Naive thymus-derived CD4-positive, alpha-beta T cell (primary cell): Measurements from ENCODE around the gene METTL27. TPM values are rescaled to one million over a fixed set of nuclear protein-coding genes. Genes with fewer than 3 reads are reported as not detected.

Experiments
- ATAC-seq: fragments of 150-1000 bp; cut with Tn5 transposase; 2 replicates; pipeline ENCODE4 v1.10.0; 2021; ENCODE audit warnings: mild to moderate bottlenecking, moderate library complexity
- CTCF ChIA-PET: fragments of 350-600 bp; sonication (Branson Sonifier 250); formaldehyde crosslinking; loops from one replicate; lab custom pipeline; 2021; ENCODE audit warnings: antibody characterized with exemption; lab: Charles Lee
- POLR2A ChIA-PET: fragments of 350-600 bp; sonication (Branson Sonifier 250); formaldehyde crosslinking; loops from one replicate; lab custom pipeline; 2021; ENCODE audit warnings: antibody characterized with exemption, inconsistent platforms; lab: Charles Lee
- DNase-seq, 9 donors: peaks; one replicate each; pipeline versions ENCODE4 v3.0.0 to v3.0.0-alpha.2; 2020 to 2022; ENCODE audit warnings: mixed read lengths in 1 of 9
- H3K27ac ChIP-seq: one replicate; pipeline ENCODE4 v1.7.0; 2013; ENCODE audit warnings: mild to moderate bottlenecking, low read depth, low read length, moderate library complexity
- H3K27me3 ChIP-seq, 2 donors: one replicate each; pipeline ENCODE4 v1.7.0; 2013; ENCODE audit warnings: low read length in 2 of 2, mild to moderate bottlenecking in 2 of 2, moderate library complexity in 2 of 2; ENCODE audit not compliant: control insufficient read depth in 2 of 2, insufficient read depth in 2 of 2
- H3K36me3 ChIP-seq, 3 experiments: 1 replicate in 2 of 3; 2 replicates in 1 of 3; pipeline ENCODE4 v1.7.0; 2013; ENCODE audit warnings: low read length in 3 of 3, mild to moderate bottlenecking in 3 of 3, moderate library complexity in 1 of 3; ENCODE audit not compliant: insufficient read depth in 3 of 3, control insufficient read depth in 2 of 3
- H3K4me1 ChIP-seq, 2 donors: one replicate each; pipeline ENCODE4 v1.7.0; 2013; ENCODE audit warnings: low read length in 2 of 2, mild to moderate bottlenecking in 2 of 2, moderate library complexity in 1 of 2; ENCODE audit not compliant: control insufficient read depth in 2 of 2, insufficient read depth in 2 of 2
- H3K4me3 ChIP-seq: 2 replicates; pipeline ENCODE4 v1.7.0; 2013; ENCODE audit warnings: mild to moderate bottlenecking, low read length
- H3K9me3 ChIP-seq, 3 experiments: 1 replicate in 2 of 3; 2 replicates in 1 of 3; pipeline ENCODE4 v1.7.0; 2013; ENCODE audit warnings: low read length in 3 of 3; ENCODE audit not compliant: control insufficient read depth in 2 of 3
- H3K27ac Mint-ChIP-seq, 9 donors: one replicate each; pipeline ENCODE4 v1.8.0; 2020 to 2022; ENCODE audit warnings: mixed read lengths in 9 of 9, mild to moderate bottlenecking in 8 of 9, moderate library complexity in 5 of 9, inconsistent platforms in 2 of 9
- H3K27me3 Mint-ChIP-seq, 5 donors: one replicate each; pipeline ENCODE4 v1.8.0; 2021 to 2022; ENCODE audit warnings: mixed read lengths in 5 of 5, mild to moderate bottlenecking in 1 of 5
- H3K36me3 Mint-ChIP-seq, 5 donors: one replicate each; pipeline ENCODE4 v1.8.0; 2020 to 2022; ENCODE audit warnings: mixed read lengths in 5 of 5, mild to moderate bottlenecking in 3 of 5, inconsistent platforms in 1 of 5
- H3K4me1 Mint-ChIP-seq, 7 donors: one replicate each; pipeline ENCODE4 v1.8.0; 2020 to 2022; ENCODE audit warnings: mixed read lengths in 7 of 7, mild to moderate bottlenecking in 3 of 7, inconsistent platforms in 1 of 7
- H3K4me3 Mint-ChIP-seq, 10 donors: one replicate each; pipeline ENCODE4 v1.8.0; 2020 to 2022; ENCODE audit warnings: mild to moderate bottlenecking in 10 of 10, mixed read lengths in 10 of 10, moderate library complexity in 6 of 10, inconsistent platforms in 2 of 10
- H3K9me3 Mint-ChIP-seq, 11 donors: one replicate each; pipeline ENCODE4 v1.8.0; 2020 to 2022; ENCODE audit warnings: mixed read lengths in 11 of 11, mild to moderate bottlenecking in 4 of 11, inconsistent platforms in 1 of 11, moderate library complexity in 1 of 11
- intact Hi-C, 2 donors: fragments of 100-400 bp; cut with micrococcal nuclease; formaldehyde crosslinking; loops; one replicate each; pipeline ENCODE4 v1.15.1; 2023
- polyA plus RNA-seq, 2 donors: library from polyadenylated mRNA; unstranded; fragments of 300-500 nt; fragmentation: Illumina TruSeq; gene quantifications; one replicate each; pipeline ENCODE4 v1.2.3, GENCODE V29; 2021
- total RNA-seq, 6 experiments: library from RNA in 5 of 6; stranded (reverse) in 5 of 6; gene quantifications; 1 replicate in 5 of 6; 2 replicates in 1 of 6; pipeline ENCODE4 v1.2.3 and lab custom pipeline; 2021 to 2026

The METTL27 gene
- total and polyA plus RNA-seq, 7 experiments from 2014 or later, result 1.5 to 7.4 (median 2.9) TPM

DNA sequence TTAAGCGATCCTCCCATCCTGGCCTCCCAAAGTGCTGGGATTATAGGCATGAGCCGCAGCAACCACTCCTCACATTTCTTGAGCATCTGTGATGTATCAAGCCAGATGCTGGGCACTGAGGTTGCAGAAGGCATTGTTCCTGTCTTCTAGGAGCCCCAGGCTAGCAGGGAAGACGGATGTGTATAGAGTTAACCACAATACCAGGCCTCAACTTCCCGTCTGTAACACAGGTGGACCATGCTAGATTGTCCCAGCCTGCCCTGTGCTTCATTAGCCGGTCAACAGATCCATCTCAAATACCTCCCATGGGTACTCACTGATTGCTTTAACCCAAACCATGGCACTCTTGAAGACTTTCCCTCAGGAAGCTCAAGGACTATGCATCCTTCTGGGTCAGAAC is 13.3 kb downstream of the METTL27 start:
- POLR2A ChIA-PET, result no interaction called here
- intact Hi-C loops, result no loop called here
- Mint-ChIP-seq H3K4me3 (peak overlapping the region in 7 of 10 donors; percentile 4 to 75 (median 42)), H3K9me3 (peaks cover 0 to 2% (median 0%) of the 10 kb centered on the region in 11 donors), H3K36me3 (no peaks in the 10 kb centered on the region), H3K27ac (peak overlapping the region in 2 of 9 donors; percentile 2 to 43), H3K27me3 (peaks cover 0 to 21% (median 17%) of the 10 kb centered on the region in 5 donors), H3K4me1 (peaks cover 21 to 32% (median 25%) of the 10 kb centered on the region in 7 donors)
- DNase-seq, result no peak
- Histone ChIP-seq H3K4me1 (peaks cover 8 to 11% of the 10 kb centered on the region in 2 donors), H3K27me3 (no peaks in the 10 kb centered on the region), H3K4me3 (no peak overlapping the region), H3K9me3 (no peaks in the 10 kb centered on the region), H3K36me3 (no peaks in the 10 kb centered on the region), H3K27ac (no peak overlapping the region)
- no peak for ATAC-seq
- CTCF ChIA-PET, result no interaction called here

- Histone ChIP-seq H3K9me3 (no peaks in the 10 kb centered on the region), H3K4me1 (peaks cover 8 to 11% of the 10 kb centered on the region in 2 donors), H3K36me3 (no peaks in the 10 kb centered on the region), H3K27ac (no peak overlapping the region), H3K27me3 (no peaks in the 10 kb centered on the region), H3K4me3 (no peak overlapping the region)
- Mint-ChIP-seq H3K36me3 (no peaks in the 10 kb centered on the region), H3K9me3 (peaks cover 0 to 2% (median 0%) of the 10 kb centered on the region in 11 donors), H3K4me3 (peak overlapping the region in 7 of 10 donors; percentile 40 to 75 (median 65)), H3K27ac (peak overlapping the region in 1 of 9 donors; percentile 68), H3K4me1 (peaks cover 21 to 35% (median 25%) of the 10 kb centered on the region in 7 donors), H3K27me3 (peaks cover 0 to 21% (median 17%) of the 10 kb centered on the region in 5 donors)
- ChIA-PET POLR2A (no interaction called here), CTCF (interaction anchor here (0.6 kb wide), 1 partner anchor 23 kb away, joined by 4 read pairs; no protein-coding TSS in a partner anchor)
- intact Hi-C loops, result no loop called here
- DNase-seq (no peak), ATAC-seq (peak; percentile 65)
These were observed 14.1 kb downstream of the METTL27 start for GRCh38 chr7:73828107-73828803.

DNA sequence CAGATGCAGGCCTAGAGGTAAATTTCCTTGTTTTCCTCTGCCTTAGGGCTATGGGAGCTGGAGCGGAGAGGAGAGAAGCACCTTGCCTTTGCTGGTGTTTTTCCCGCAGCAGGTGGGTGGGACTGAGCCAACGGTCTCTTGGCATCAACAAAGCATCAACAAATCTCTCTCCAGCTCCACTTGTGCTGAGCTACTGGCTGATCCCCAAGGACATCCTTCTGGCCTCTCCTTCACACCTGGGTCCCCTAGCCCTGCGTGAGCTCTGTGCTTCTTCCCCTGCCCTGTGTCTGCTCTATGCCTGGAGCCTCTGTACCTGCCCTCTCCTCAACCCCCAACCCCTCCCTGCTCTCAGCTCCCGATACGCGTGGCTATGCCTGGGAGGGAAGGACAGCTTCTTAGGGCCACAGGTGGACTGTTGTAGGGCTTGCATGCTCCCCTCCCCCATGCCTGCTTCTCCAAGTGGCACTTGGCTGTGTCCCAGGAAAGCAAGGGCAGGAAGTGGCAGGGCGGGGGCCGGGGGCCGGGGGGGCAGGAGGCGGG is 14.7 kb downstream of the METTL27 start:
- Mint-ChIP-seq H3K4me1 (peaks cover 21 to 36% (median 25%) of the 10 kb centered on the region in 7 donors), H3K27me3 (peaks cover 0 to 25% (median 17%) of the 10 kb centered on the region in 5 donors), H3K9me3 (peaks cover 0 to 2% (median 0%) of the 10 kb centered on the region in 11 donors), H3K36me3 (no peaks in the 10 kb centered on the region), H3K27ac (peak overlapping the region in 2 of 9 donors; percentile 18 to 52), H3K4me3 (peak overlapping the region in 9 of 10 donors; percentile 18 to 75 (median 65))
- no peak overlapping the region for H3K4me3 ChIP-seq
- no peak overlapping the region for H3K27ac ChIP-seq
- ChIA-PET CTCF (interaction anchor here (0.6 to 0.8 kb wide), 2 partner anchors 23 to 92 kb away, joined by 4 read pairs; no protein-coding TSS in a partner anchor), POLR2A (no interaction called here)
- DNase-seq (no peak), ATAC-seq (no peak)
- H3K36me3 ChIP-seq, result no peaks in the 10 kb centered on the region
- no peaks in the 10 kb centered on the region for H3K27me3 ChIP-seq
- intact Hi-C loops, result no loop called here
- H3K4me1 ChIP-seq, result peaks cover 8 to 11% of the 10 kb centered on the region in 2 donors
- no peaks in the 10 kb centered on the region for H3K9me3 ChIP-seq

DNA sequence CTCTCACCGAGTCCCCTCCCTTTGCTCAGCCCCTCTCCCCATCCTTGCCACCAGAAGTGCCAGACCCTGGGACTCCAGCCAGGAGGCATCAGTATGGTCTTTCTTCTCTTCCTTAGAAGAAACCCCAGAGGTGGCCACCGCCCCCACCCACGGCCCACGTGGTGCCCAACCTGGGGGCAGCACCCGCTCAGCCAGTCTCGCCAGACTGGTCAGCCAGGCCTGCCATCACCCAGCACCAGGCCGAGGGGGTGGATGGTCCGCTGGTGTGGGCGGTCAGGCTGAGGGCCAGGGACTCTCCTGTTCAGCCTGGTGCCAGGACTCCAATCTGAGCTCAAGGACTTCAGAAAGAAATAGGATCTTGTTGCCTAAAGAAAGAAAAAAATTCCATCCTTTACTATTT is 17.3 kb downstream of the METTL27 start:
- H3K4me1 Mint-ChIP-seq, result peaks cover 21 to 35% (median 25%) of the 10 kb centered on the region in 7 donors
- H3K27ac Mint-ChIP-seq, result peak overlapping the region in 1 of 9 donors; percentile 90
- ChIA-PET POLR2A (interaction anchor here (0.6 kb wide), 2 partner anchors 24 to 92 kb away, joined by 3 read pairs; no protein-coding TSS in a partner anchor), CTCF (no interaction called here)
- no peaks in the 10 kb centered on the region for H3K36me3 ChIP-seq
- ATAC-seq (no peak), DNase-seq (no peak)
- intact Hi-C loops, result no loop called here
- H3K27me3 Mint-ChIP-seq, result peaks cover 0 to 29% (median 18%) of the 10 kb centered on the region in 5 donors
- H3K36me3 Mint-ChIP-seq, result no peaks in the 10 kb centered on the region
- H3K4me3 ChIP-seq, result no peak overlapping the region
- H3K27me3 ChIP-seq, result no peaks in the 10 kb centered on the region
- peaks cover 8 to 11% of the 10 kb centered on the region in 2 donors for H3K4me1 ChIP-seq
- no peak overlapping the region for H3K27ac ChIP-seq
- H3K9me3 ChIP-seq, result no peaks in the 10 kb centered on the region
- H3K9me3 Mint-ChIP-seq, result peaks cover 0 to 2% (median 0%) of the 10 kb centered on the region in 11 donors
- H3K4me3 Mint-ChIP-seq, result no peak overlapping the region

DNA sequence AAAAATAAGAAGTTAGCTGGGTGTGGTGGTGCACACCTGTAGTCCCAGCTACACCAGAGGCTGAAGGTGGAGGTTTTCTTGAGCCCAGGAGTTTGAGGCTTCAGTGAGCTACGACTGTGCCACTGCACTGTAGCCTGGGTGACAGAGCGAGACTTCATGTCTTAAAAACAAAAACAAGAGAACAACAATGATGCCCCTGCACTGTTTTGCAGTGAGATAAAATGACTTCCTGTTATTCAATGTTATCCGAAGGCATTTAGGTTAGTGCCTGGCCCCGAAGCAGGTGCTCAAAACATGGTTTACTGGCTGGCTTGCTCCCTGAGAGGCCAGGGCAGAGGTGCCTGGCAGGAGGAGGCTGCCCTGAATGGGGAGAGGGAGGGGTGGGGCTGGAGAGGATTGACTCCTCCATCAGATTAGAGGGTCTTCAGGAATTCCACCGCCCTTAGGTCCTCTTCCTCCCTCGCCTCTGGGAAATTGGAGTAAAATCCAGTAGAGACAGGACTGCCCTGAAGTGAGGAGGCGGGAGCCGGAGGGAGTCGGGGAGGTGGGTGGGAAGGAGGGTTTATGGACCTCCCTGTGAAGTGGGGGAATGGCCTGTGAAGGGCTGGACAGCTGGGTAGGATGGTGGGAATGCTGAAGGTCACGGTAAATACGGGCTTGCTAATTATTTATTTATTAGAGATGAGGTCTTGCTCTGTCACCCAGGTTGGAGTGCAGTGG is 18.3 kb downstream of the METTL27 start:
- no peak overlapping the region for H3K4me3 Mint-ChIP-seq
- Histone ChIP-seq H3K27me3 (no peaks in the 10 kb centered on the region), H3K36me3 (no peaks in the 10 kb centered on the region), H3K9me3 (no peaks in the 10 kb centered on the region), H3K4me1 (peaks cover 8 to 11% of the 10 kb centered on the region in 2 donors), H3K4me3 (no peak overlapping the region), H3K27ac (no peak overlapping the region)
- peak overlapping the region in 2 of 9 donors; percentile 14 to 59 for H3K27ac Mint-ChIP-seq
- intact Hi-C loops, result no loop called here
- DNase-seq (peak in 1 of 9 donors; percentile 18), ATAC-seq (no peak)
- CTCF ChIA-PET, result interaction anchor here (1.3 kb wide), 1 partner anchor 30 kb away, joined by 4 read pairs; no protein-coding TSS in a partner anchor
- H3K4me1 Mint-ChIP-seq, result peaks cover 20 to 30% (median 25%) of the 10 kb centered on the region in 7 donors
- peaks cover 0 to 30% (median 21%) of the 10 kb centered on the region in 5 donors for H3K27me3 Mint-ChIP-seq
- no peaks in the 10 kb centered on the region for H3K9me3 Mint-ChIP-seq
- H3K36me3 Mint-ChIP-seq, result no peaks in the 10 kb centered on the region
- POLR2A ChIA-PET, result no interaction called here

DNA sequence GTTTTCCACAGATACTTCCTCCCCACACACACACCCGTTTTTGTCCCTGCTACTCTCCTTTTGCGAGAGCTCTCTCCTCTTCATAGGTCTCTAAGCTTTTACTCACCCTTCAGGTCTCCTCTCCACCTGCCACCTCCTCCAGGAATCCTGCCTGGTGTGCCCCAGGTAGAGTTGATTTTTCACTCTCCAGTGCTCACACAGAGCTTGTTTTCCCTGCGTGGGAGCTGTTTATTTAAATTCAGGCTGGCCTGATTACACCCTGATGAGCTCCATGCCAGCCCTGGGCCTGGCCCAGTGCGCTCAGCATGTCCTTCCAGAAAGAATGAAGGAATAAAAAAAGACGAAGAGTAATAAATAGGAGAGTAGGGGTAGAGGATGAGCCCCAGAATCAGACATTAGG is 19.1 kb downstream of the METTL27 start:
- Histone ChIP-seq H3K27me3 (no peaks in the 10 kb centered on the region), H3K9me3 (no peaks in the 10 kb centered on the region), H3K4me1 (peaks cover 5 to 10% of the 10 kb centered on the region in 2 donors), H3K36me3 (no peaks in the 10 kb centered on the region), H3K27ac (no peak overlapping the region), H3K4me3 (no peak overlapping the region)
- Mint-ChIP-seq H3K9me3 (no peaks in the 10 kb centered on the region), H3K27ac (peak overlapping the region in 3 of 9 donors; percentile 23 to 78 (median 63)), H3K4me1 (peaks cover 15 to 23% (median 18%) of the 10 kb centered on the region in 7 donors), H3K36me3 (no peaks in the 10 kb centered on the region), H3K4me3 (no peak overlapping the region), H3K27me3 (peaks cover 0 to 24% (median 17%) of the 10 kb centered on the region in 5 donors)
- ATAC-seq (no peak), DNase-seq (no peak)
- intact Hi-C loops, result no loop called here
- ChIA-PET CTCF (no interaction called here), POLR2A (interaction anchor here (1.0 kb wide), 1 partner anchor 11 kb away, joined by 3 read pairs; no protein-coding TSS in a partner anchor)
